Measurements from ENCODE around the gene KIF26B. TPM values are rescaled to one million over a fixed set of nuclear protein-coding genes. Genes with fewer than 3 reads are reported as not detected.

KIF26B gene
- total and polyA plus RNA-seq, 2 experiments from 2014 or later, result 2.5 to 8.0 TPM

GRCh38 chr1:245301162-245301580 lies 146.4 kb downstream of the KIF26B start:
- WGBS, 2 experiments (ENCODE audit: low coverage in 1 of 2, low lambda C conversion rate in 2 of 2, missing lambda C conversion rate in 2 of 2), result 26 to 28% methylated on average over 10 of the region's 10 CpGs
- Histone ChIP-seq H3K9me3 (ENCODE audit: low read depth) (no peaks in the 10 kb centered on the region), H3F3A (ENCODE audit: insufficient read depth) (peaks cover 12% of the 10 kb centered on the region; the same call in 1 of the 2 replicates), H4K20me1 (ENCODE audit: insufficient read depth) (no peaks in the 10 kb centered on the region), H3K9me2 (ENCODE audit: insufficient read depth) (no peaks in the 10 kb centered on the region), H3K9ac (0 out of 2 replicates have a peak overlapping the region, but pooled peaks have one; percentile 9), H3K36me3 (ENCODE audit: low read depth) (no peaks in the 10 kb centered on the region), H2AFZ (0 out of 2 replicates have a peak overlapping the region, but pooled peaks have one; percentile 46), H3K4me2 (ENCODE audit: unreplicated experiment) (peak overlapping the region; percentile 65), H3K27ac (no peak overlapping the region), H3K27me3 (replicated peaks; ENCODE audit: insufficient read depth) (no peaks in the 10 kb centered on the region), H3K4me3 (peak overlapping the region; percentile 53), H3K4me1 (ENCODE audit: insufficient read depth) (peaks cover 18% of the 10 kb centered on the region), H3K79me2 (ENCODE audit: insufficient read depth) (no peaks in the 10 kb centered on the region)
- no peak for TF ChIP-seq EZH2 (IDR thresholded peaks at IDR 0.05; ENCODE audit: insufficient read depth, poor library complexity, severe bottlenecking)
- no peak for TF ChIP-seq EZH2phosphoT487 (IDR thresholded peaks at IDR 0.05; ENCODE audit: insufficient read depth, low read depth)
- in situ Hi-C loops (cut with MboI), result no loop called here
- DNase-seq, result peak; percentile 55

GRCh38 chr1:245301921-245302320 lies 147.1 kb downstream of the KIF26B start:
- 74 to 83% methylated on average over 4 of the region's 4 CpGs for WGBS, 2 experiments (ENCODE audit: low coverage in 1 of 2, low lambda C conversion rate in 2 of 2, missing lambda C conversion rate in 2 of 2)
- H4K20me1 ChIP-seq (ENCODE audit: insufficient read depth), result no peaks in the 10 kb centered on the region
- H3K9me3 ChIP-seq (ENCODE audit: low read depth), result no peaks in the 10 kb centered on the region
- no peak overlapping the region for H3K27ac ChIP-seq
- TF ChIP-seq EZH2 (IDR thresholded peaks at IDR 0.05; ENCODE audit: insufficient read depth, poor library complexity, severe bottlenecking), result no peak
- no peak for TF ChIP-seq EZH2phosphoT487 (IDR thresholded peaks at IDR 0.05; ENCODE audit: insufficient read depth, low read depth)
- no peaks in the 10 kb centered on the region for H3K36me3 ChIP-seq (ENCODE audit: low read depth)
- peaks cover 12% of the 10 kb centered on the region; the same call in 1 of the 2 replicates for H3F3A ChIP-seq (ENCODE audit: insufficient read depth)
- H3K4me2 ChIP-seq (ENCODE audit: unreplicated experiment), result no peak overlapping the region
- DNase-seq, result no peak
- no peak overlapping the region for H3K4me3 ChIP-seq
- no peak overlapping the region for H2AFZ ChIP-seq
- no peaks in the 10 kb centered on the region for H3K9me2 ChIP-seq (ENCODE audit: insufficient read depth)
- H3K79me2 ChIP-seq (ENCODE audit: insufficient read depth), result no peaks in the 10 kb centered on the region
- in situ Hi-C loops (cut with MboI), result no loop called here
- peaks cover 18% of the 10 kb centered on the region for H3K4me1 ChIP-seq (ENCODE audit: insufficient read depth)
- H3K9ac ChIP-seq, result no peak overlapping the region
- H3K27me3 ChIP-seq (replicated peaks; ENCODE audit: insufficient read depth), result no peaks in the 10 kb centered on the region

GRCh38 chr1:245304698-245305097 lies 149.9 kb downstream of the KIF26B start:
- H3K4me3 ChIP-seq, result no peak overlapping the region
- peak; percentile 48 for DNase-seq
- H2AFZ ChIP-seq, result no peak overlapping the region
- H4K20me1 ChIP-seq (ENCODE audit: insufficient read depth), result no peaks in the 10 kb centered on the region
- H3K9me2 ChIP-seq (ENCODE audit: insufficient read depth), result no peaks in the 10 kb centered on the region
- in situ Hi-C loops (cut with MboI), result no loop called here
- peaks cover 9% of the 10 kb centered on the region; the same call in 1 of the 2 replicates for H3K4me1 ChIP-seq (ENCODE audit: insufficient read depth)
- no peak overlapping the region for H3K9ac ChIP-seq
- no peaks in the 10 kb centered on the region for H3K27me3 ChIP-seq (replicated peaks; ENCODE audit: insufficient read depth)
- H3K27ac ChIP-seq, result no peak overlapping the region
- no peaks in the 10 kb centered on the region for H3K9me3 ChIP-seq (ENCODE audit: low read depth)
- no peak for TF ChIP-seq EZH2phosphoT487 (IDR thresholded peaks at IDR 0.05; ENCODE audit: insufficient read depth, low read depth)
- TF ChIP-seq EZH2 (IDR thresholded peaks at IDR 0.05; ENCODE audit: insufficient read depth, poor library complexity, severe bottlenecking), result no peak
- no peak overlapping the region for H3K4me2 ChIP-seq (ENCODE audit: unreplicated experiment)
- H3F3A ChIP-seq (ENCODE audit: insufficient read depth), result peaks cover 5% of the 10 kb centered on the region; the same call in 1 of the 2 replicates
- no peaks in the 10 kb centered on the region for H3K79me2 ChIP-seq (ENCODE audit: insufficient read depth)
- 62% methylated on average over 3 of the region's 3 CpGs for WGBS, 2 experiments (ENCODE audit: low coverage in 1 of 2, low lambda C conversion rate in 2 of 2, missing lambda C conversion rate in 2 of 2)
- no peaks in the 10 kb centered on the region for H3K36me3 ChIP-seq (ENCODE audit: low read depth)

- in situ Hi-C loops (cut with MboI), result no loop called here
- WGBS, 2 experiments (ENCODE audit: low coverage in 1 of 2, low lambda C conversion rate in 2 of 2, missing lambda C conversion rate in 2 of 2), result 18 to 31% methylated on average over 1 of the region's 1 CpG
Measured at GRCh38 chr1:245306020-245306419, 151.2 kb downstream of the KIF26B start.

More at GRCh38 chr1:245306020-245306419, 151.2 kb downstream of the KIF26B start:
- no peak overlapping the region for H3K27ac ChIP-seq
- no peaks in the 10 kb centered on the region for H4K20me1 ChIP-seq (ENCODE audit: insufficient read depth)
- no peaks in the 10 kb centered on the region for H3K36me3 ChIP-seq (ENCODE audit: low read depth)
- no peak overlapping the region for H2AFZ ChIP-seq
- no peaks in the 10 kb centered on the region for H3K9me3 ChIP-seq (ENCODE audit: low read depth)
- DNase-seq, result no peak
- H3K4me1 ChIP-seq (ENCODE audit: insufficient read depth), result peaks cover 6% of the 10 kb centered on the region; the same call in 1 of the 2 replicates
- no peak overlapping the region for H3K4me2 ChIP-seq (ENCODE audit: unreplicated experiment)
- H3F3A ChIP-seq (ENCODE audit: insufficient read depth), result no peaks in the 10 kb centered on the region
- H3K4me3 ChIP-seq, result no peak overlapping the region
- no peaks in the 10 kb centered on the region for H3K79me2 ChIP-seq (ENCODE audit: insufficient read depth)
- H3K27me3 ChIP-seq (replicated peaks; ENCODE audit: insufficient read depth), result no peaks in the 10 kb centered on the region
- H3K9me2 ChIP-seq (ENCODE audit: insufficient read depth), result no peaks in the 10 kb centered on the region
- no peak overlapping the region for H3K9ac ChIP-seq
- TF ChIP-seq EZH2 (IDR thresholded peaks at IDR 0.05; ENCODE audit: insufficient read depth, poor library complexity, severe bottlenecking), result no peak

Data from GM23248 (cell line).